H9 (cell line): ENCODE data around the gene C19orf33. TPM values are rescaled to one million over a fixed set of nuclear protein-coding genes. Genes with fewer than 3 reads are reported as not detected.

ENCODE experiments used
- DNase-seq: peaks from one replicate; pipeline ENCODE4 v3.0.0-alpha.2; 2017
- H2AFZ ChIP-seq: one replicate; pipeline ENCODE4 v1.6.1; 2013; ENCODE audit warnings: mild to moderate bottlenecking, low read length, control low read depth, moderate library complexity
- H2AK5ac ChIP-seq: 2 replicates; pipeline ENCODE4 v1.6.1; 2013; ENCODE audit warnings: low read length, control low read depth, mixed read lengths; ENCODE audit not compliant: insufficient read length
- H2BK120ac ChIP-seq: one replicate; pipeline ENCODE4 v1.6.1; 2013; ENCODE audit warnings: low read depth, mild to moderate bottlenecking, low read length, control low read depth, inconsistent platforms; ENCODE audit not compliant: poor library complexity, severe bottlenecking
- H2BK12ac ChIP-seq: 2 replicates; pipeline ENCODE4 v1.6.1; 2013; ENCODE audit warnings: low read length, control low read depth, mixed read lengths, low read depth; ENCODE audit not compliant: insufficient read length
- H2BK15ac ChIP-seq: 2 replicates; pipeline ENCODE4 v1.6.1; 2013; ENCODE audit warnings: low read depth, low read length, control low read depth
- H2BK20ac ChIP-seq: one replicate; pipeline ENCODE4 v1.6.1; 2013; ENCODE audit warnings: low read depth, mild to moderate bottlenecking, low read length, control low read depth, inconsistent platforms; ENCODE audit not compliant: poor library complexity, severe bottlenecking
- H2BK5ac ChIP-seq: 2 replicates; pipeline ENCODE4 v1.6.1; 2013; ENCODE audit warnings: low read length, control low read depth, mixed read lengths; ENCODE audit not compliant: insufficient read length
- H3K14ac ChIP-seq: 2 replicates; pipeline ENCODE4 v1.6.1; 2013; ENCODE audit warnings: low read length, control low read depth; ENCODE audit not compliant: insufficient read depth
- H3K18ac ChIP-seq: 2 replicates; pipeline ENCODE4 v1.6.1; 2013; ENCODE audit warnings: low read depth, mild to moderate bottlenecking, mixed read lengths, low read length, control low read depth; ENCODE audit not compliant: insufficient read length
- H3K23ac ChIP-seq: 2 replicates; pipeline ENCODE4 v1.6.1; 2013; ENCODE audit warnings: low read length, control low read depth, mixed read lengths, low read depth; ENCODE audit not compliant: insufficient read length
- H3K23me2 ChIP-seq: 2 replicates; pipeline ENCODE4 v1.6.1; 2013; ENCODE audit warnings: low read depth, mild to moderate bottlenecking, mixed read lengths, low read length, control low read depth; ENCODE audit not compliant: insufficient read length, poor library complexity, severe bottlenecking
- H3K27ac ChIP-seq: 2 replicates; pipeline ENCODE4 v1.5.1; 2013; ENCODE audit warnings: low read length, control low read depth, mixed read lengths, low read depth; ENCODE audit not compliant: insufficient read length
- H3K27me3 ChIP-seq: 2 replicates; pipeline ENCODE4 v1.6.1; 2013; ENCODE audit warnings: low read length, control low read depth, inconsistent platforms; ENCODE audit not compliant: insufficient read depth
- H3K4ac ChIP-seq: 2 replicates; pipeline ENCODE4 v1.6.1; 2013; ENCODE audit warnings: low read depth, mild to moderate bottlenecking, control low read depth, inconsistent platforms, low read length, moderate library complexity
- H3K4me1 ChIP-seq: 2 replicates; pipeline ENCODE4 v1.6.1; 2013; ENCODE audit warnings: low read length, control low read depth, inconsistent platforms; ENCODE audit not compliant: insufficient read depth
- H3K4me2 ChIP-seq: 2 replicates; pipeline ENCODE4 v1.6.1; 2013; ENCODE audit warnings: low read length, control low read depth, mixed read lengths; ENCODE audit not compliant: insufficient read length, insufficient read depth
- H3K56ac ChIP-seq: 2 replicates; pipeline ENCODE4 v1.6.1; 2013; ENCODE audit warnings: low read depth, mild to moderate bottlenecking, mixed read lengths, low read length, control low read depth; ENCODE audit not compliant: insufficient read length
- H3K79me1 ChIP-seq: 2 replicates; pipeline ENCODE4 v1.6.1; 2013; ENCODE audit warnings: low read depth, mild to moderate bottlenecking, moderate library complexity, low read length, control low read depth, inconsistent platforms; ENCODE audit not compliant: insufficient read depth, poor library complexity, severe bottlenecking
- H3K79me2 ChIP-seq: 2 replicates; pipeline ENCODE4 v1.6.1; 2013; ENCODE audit warnings: low read length, control low read depth, inconsistent platforms; ENCODE audit not compliant: insufficient read depth
- H3K9ac ChIP-seq: 2 replicates; pipeline ENCODE4 v1.6.1; 2013; ENCODE audit warnings: low read length, control low read depth, mixed read lengths; ENCODE audit not compliant: insufficient read length; ENCODE audit errors: extremely low read depth
- H3K9me3 ChIP-seq: one replicate; pipeline ENCODE4 v1.6.1; 2013; ENCODE audit warnings: low read depth, low read length, inconsistent platforms; ENCODE audit not compliant: control insufficient read depth
- H3T11ph ChIP-seq: one replicate; pipeline ENCODE4 v1.6.1; 2013; ENCODE audit warnings: mild to moderate bottlenecking, low read length, control low read depth, inconsistent platforms
- H4K20me1 ChIP-seq: one replicate; pipeline ENCODE4 v1.6.1; 2013; ENCODE audit not compliant: control insufficient read depth, insufficient read length, insufficient read depth
- H4K5ac ChIP-seq: 2 replicates; pipeline ENCODE4 v1.6.1; 2013; ENCODE audit warnings: low read depth, mild to moderate bottlenecking, mixed read lengths, low read length, control low read depth; ENCODE audit not compliant: insufficient read length
- H4K8ac ChIP-seq: replicated peaks from 2 replicates; pipeline ENCODE4 v1.6.1; 2013; ENCODE audit warnings: low read length, control low read depth, mixed read lengths, low read depth; ENCODE audit not compliant: insufficient read length
- H4K91ac ChIP-seq: 2 replicates; pipeline ENCODE4 v1.6.1; 2013; ENCODE audit warnings: low read depth, mild to moderate bottlenecking, moderate library complexity, mixed read lengths, low read length, control low read depth; ENCODE audit not compliant: insufficient read length
- H3K27ac Mint-ChIP-seq, 3 experiments: 2 replicates in 2 of 3; 3 replicates in 1 of 3; pipeline ENCODE4 v1.8.0; 2020 to 2021; ENCODE audit warnings: mixed read lengths in 3 of 3, mild to moderate bottlenecking in 1 of 3, moderate library complexity in 1 of 3
- H3K27me3 Mint-ChIP-seq: 2 replicates; pipeline ENCODE4 v1.8.0; 2021; ENCODE audit warnings: low read depth, mild to moderate bottlenecking, moderate library complexity, mixed read lengths
- H3K36me3 Mint-ChIP-seq, 3 experiments: 2 replicates in 2 of 3; 3 replicates in 1 of 3; pipeline ENCODE4 v1.8.0; 2020 to 2021; ENCODE audit warnings: low read depth in 3 of 3, mixed read lengths in 3 of 3; ENCODE audit not compliant: insufficient read depth in 1 of 3
- H3K4me1 Mint-ChIP-seq, 2 experiments: 2 replicates each; pipeline ENCODE4 v1.8.0; 2020; ENCODE audit warnings: mixed read lengths in 2 of 2
- H3K4me3 Mint-ChIP-seq, 2 experiments: 2 replicates in 1 of 2; 3 replicates in 1 of 2; pipeline ENCODE4 v1.8.0; 2020 to 2021; ENCODE audit warnings: mild to moderate bottlenecking in 2 of 2, mixed read lengths in 2 of 2, moderate library complexity in 1 of 2
- H3K9me3 Mint-ChIP-seq, 2 experiments: 2 replicates in 1 of 2; 3 replicates in 1 of 2; pipeline ENCODE4 v1.8.0; 2020; ENCODE audit warnings: mild to moderate bottlenecking in 2 of 2, mixed read lengths in 2 of 2, moderate library complexity in 1 of 2
- CTCF ChIP-seq: fragments of 200-600 bp; sonication (generic); conservative IDR thresholded peaks from 3 replicates; pipeline ENCODE4 v1.8.0; 2021; ENCODE audit warnings: antibody characterized with exemption, mild to moderate bottlenecking
- WGBS: extraction: QIAGEN DNeasy Blood & Tissue Kit; methylation state at CpG from one replicate; pipeline ENCODE4 v1.1.7; 2013; ENCODE audit warnings: missing lambda C conversion rate, low lambda C conversion rate, mixed read lengths; ENCODE audit not compliant: insufficient read length; ENCODE audit errors: extremely low coverage; 5-methylcytosine and 5-hydroxymethylcytosine counted together
- total RNA-seq: library from RNA; stranded (reverse); gene quantifications from 2 replicates; pipeline ENCODE4 v1.2.1, GENCODE V29; 2021

C19orf33 gene
- total RNA-seq, 1 experiment from 2014 or later, result not detected

- no peak for DNase-seq
- no peaks in the 10 kb centered on the region for H4K20me1 ChIP-seq
- TF ChIP-seq CTCF, result no peak
- Mint-ChIP-seq H3K9me3 (no peaks in the 10 kb centered on the region), H3K36me3 (no peaks in the 10 kb centered on the region), H3K27me3 (peaks cover 39% of the 10 kb centered on the region), H3K4me3 (no peak overlapping the region), H3K27ac (no peak overlapping the region), H3K4me1 (peaks cover 0 to 5% of the 10 kb centered on the region in 2 experiments; a peak in 1 of 4 replicates)
- no peak overlapping the region for H3K4ac ChIP-seq
- H2AK5ac ChIP-seq, result no peak overlapping the region
- H2BK5ac ChIP-seq, result no peak overlapping the region
- H3K23me2 ChIP-seq, result no peaks in the 10 kb centered on the region
- H3K27me3 ChIP-seq, result no peaks in the 10 kb centered on the region
- no peak overlapping the region for H2AFZ ChIP-seq
- no peak overlapping the region for H4K8ac ChIP-seq
- H2BK20ac ChIP-seq, result no peak overlapping the region
- no peak overlapping the region for H3K14ac ChIP-seq
- no peaks in the 10 kb centered on the region for H3K79me1 ChIP-seq
- H3K9ac ChIP-seq, result no peak overlapping the region
- H3K18ac ChIP-seq, result no peak overlapping the region
- no peak overlapping the region for H2BK15ac ChIP-seq
- H4K91ac ChIP-seq, result no peak overlapping the region
- H3K56ac ChIP-seq, result no peak overlapping the region
- H3K9me3 ChIP-seq, result no peaks in the 10 kb centered on the region
- H2BK12ac ChIP-seq, result no peak overlapping the region
- WGBS, result no CpG with 5 or more reads among the region's 9 CpGs
- no peak overlapping the region for H3K23ac ChIP-seq
- H3K79me2 ChIP-seq, result no peaks in the 10 kb centered on the region
- no peak overlapping the region for H3K4me2 ChIP-seq
- no peak overlapping the region for H3K27ac ChIP-seq
- no peak overlapping the region for H2BK120ac ChIP-seq
- no peaks in the 10 kb centered on the region for H3K4me1 ChIP-seq
- no peak overlapping the region for H3T11ph ChIP-seq
- H4K5ac ChIP-seq, result no peak overlapping the region
Measured at GRCh38 chr19:38351865-38352395, 47.9 kb downstream of the C19orf33 start.
